ENCODE measurements around the gene HLA-DMB. TPM values are rescaled to one million over a fixed set of nuclear protein-coding genes. Genes with fewer than 3 reads are reported as not detected.

Gene HLA-DMB
- total and polyA plus RNA-seq, 2 donors (not counting 1 experiment from before 2014, with no cell fraction given), result 0.28 to 0.83 TPM

GRCh38 chr6:32975886-32976285, 35.1 kb upstream of the HLA-DMB start:
- Histone ChIP-seq H3K9ac (ENCODE audit: insufficient read depth, low read length) (no peak overlapping the region), H3K9me3 (ENCODE audit: control insufficient read depth, insufficient read depth, low read depth, low read length) (no peaks in the 10 kb centered on the region), H4K20me1 (ENCODE audit: control insufficient read depth, extremely low read depth, insufficient read depth, low read length) (peaks cover 22% of the 10 kb centered on the region), H2AFZ (ENCODE audit: low read length) (no peak overlapping the region), H3K27ac (ENCODE audit: insufficient read depth, low read length) (no peak overlapping the region), H3K4me2 (ENCODE audit: extremely low read depth, insufficient read depth, low read length) (peak overlapping the region; percentile 60), H3K27me3 (ENCODE audit: control insufficient read depth, insufficient read depth, low read length) (no peaks in the 10 kb centered on the region), H3K36me3 (ENCODE audit: control insufficient read depth, insufficient read depth, low read length) (peaks cover 48% of the 10 kb centered on the region), H3K4me1 (ENCODE audit: control insufficient read depth, extremely low read depth, insufficient read depth, low read length) (peaks cover 5% of the 10 kb centered on the region), H3K4me3 (replicated peaks in 1 of 4; ENCODE audit: control extremely low read depth in 1 of 4, insufficient read depth in 1 of 4, low read depth in 3 of 4, low read length in 4 of 4) (peak overlapping the region; percentile 29 to 100 (median 74)), H3K79me2 (ENCODE audit: control insufficient read depth, insufficient read depth, low read length) (peaks cover 76% of the 10 kb centered on the region)
- DNase-seq (ENCODE audit: low read depth in 2 of 2), result no peak
- no peak for TF ChIP-seq EZH2 (IDR thresholded peaks at IDR 0.05; ENCODE audit: low read length, missing control alignments)
- TF ChIP-seq CTCF (conservative IDR thresholded peaks at IDR 0.05 in 1 of 2, IDR thresholded peaks at IDR 0.05 in 1 of 2; ENCODE audit: low read depth in 1 of 2, low read length in 2 of 2), result no peak

DNA sequence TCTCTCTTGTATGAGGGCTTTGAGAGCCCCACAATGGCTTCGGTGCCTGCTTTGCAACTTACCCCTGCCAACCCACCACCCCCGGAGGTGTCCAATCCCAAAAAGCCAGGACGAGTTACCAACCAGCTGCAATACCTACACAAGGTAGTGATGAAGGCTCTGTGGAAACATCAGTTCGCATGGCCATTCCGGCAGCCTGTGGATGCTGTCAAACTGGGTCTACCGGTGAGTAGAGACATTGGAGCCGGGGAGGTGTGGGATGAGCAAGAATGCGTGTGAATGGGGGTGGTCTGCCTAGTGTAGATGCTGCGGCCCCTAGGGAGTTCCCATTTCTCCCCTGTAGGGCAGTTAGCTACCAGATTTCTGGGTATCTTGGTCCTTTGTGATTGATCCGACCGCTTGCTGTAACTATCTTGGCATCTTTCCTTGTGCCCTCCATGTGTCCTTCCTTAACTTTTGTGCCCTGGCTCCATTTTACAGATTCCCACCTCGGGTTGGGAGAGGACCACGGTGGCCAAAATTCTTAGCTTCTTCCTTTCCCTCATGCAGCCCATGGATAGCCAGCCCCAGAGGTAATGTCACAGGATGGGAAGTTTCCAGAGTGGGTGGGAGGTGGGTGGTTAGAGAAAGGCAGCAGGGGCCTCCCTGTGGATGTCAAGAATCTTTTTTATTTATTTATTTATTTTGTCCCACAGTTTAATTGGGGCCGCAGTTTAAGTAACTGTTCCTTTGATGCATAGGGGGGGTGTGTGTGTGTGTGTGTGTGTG, 33.9 kb upstream of the HLA-DMB start:
- no peaks in the 10 kb centered on the region for H3K9me3 ChIP-seq (ENCODE audit: control insufficient read depth, insufficient read depth, low read depth, low read length)
- TF ChIP-seq EZH2 (IDR thresholded peaks at IDR 0.05; ENCODE audit: low read length, missing control alignments) (no peak), CTCF (conservative IDR thresholded peaks at IDR 0.05 in 1 of 2, IDR thresholded peaks at IDR 0.05 in 1 of 2; ENCODE audit: low read depth in 1 of 2, low read length in 2 of 2) (no peak)
- peak overlapping the region; percentile 95 for H3K4me2 ChIP-seq (ENCODE audit: extremely low read depth, insufficient read depth, low read length)
- H3K27me3 ChIP-seq (ENCODE audit: control insufficient read depth, insufficient read depth, low read length), result no peaks in the 10 kb centered on the region
- no peak overlapping the region for H2AFZ ChIP-seq (ENCODE audit: low read length)
- H3K4me1 ChIP-seq (ENCODE audit: control insufficient read depth, extremely low read depth, insufficient read depth, low read length), result peaks cover 5% of the 10 kb centered on the region
- DNase-seq (ENCODE audit: low read depth in 2 of 2), result no peak
- H4K20me1 ChIP-seq (ENCODE audit: control insufficient read depth, extremely low read depth, insufficient read depth, low read length), result peaks cover 22% of the 10 kb centered on the region
- peaks cover 72% of the 10 kb centered on the region for H3K79me2 ChIP-seq (ENCODE audit: control insufficient read depth, insufficient read depth, low read length)
- peak overlapping the region; percentile 15 for H3K27ac ChIP-seq (ENCODE audit: insufficient read depth, low read length)
- peaks cover 38% of the 10 kb centered on the region for H3K36me3 ChIP-seq (ENCODE audit: control insufficient read depth, insufficient read depth, low read length)
- H3K4me3 ChIP-seq (replicated peaks in 1 of 4; ENCODE audit: control extremely low read depth in 1 of 4, insufficient read depth in 1 of 4, low read depth in 3 of 4, low read length in 4 of 4), result peak overlapping the region; percentile 51 to 100 (median 98)
- H3K9ac ChIP-seq (ENCODE audit: insufficient read depth, low read length), result peak overlapping the region; percentile 51

DNA sequence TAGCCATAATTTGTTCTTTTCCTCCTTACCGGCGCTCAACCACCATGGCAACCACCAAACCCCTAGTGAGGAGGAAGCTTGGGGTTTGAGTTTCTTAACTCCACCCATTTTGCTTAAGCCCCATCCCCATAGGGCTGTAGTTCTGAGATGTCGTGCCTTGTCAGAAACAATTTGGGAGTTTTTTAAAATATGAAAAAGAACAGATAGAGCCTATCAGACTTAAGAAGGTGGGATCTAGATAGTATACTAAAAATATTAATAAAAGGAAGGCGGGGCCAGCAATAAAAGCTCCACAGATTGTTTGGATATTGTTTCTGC, 33.1 kb upstream of the HLA-DMB start:
- H3K9me3 ChIP-seq (ENCODE audit: control insufficient read depth, insufficient read depth, low read depth, low read length), result no peaks in the 10 kb centered on the region
- H3K4me2 ChIP-seq (ENCODE audit: extremely low read depth, insufficient read depth, low read length), result peak overlapping the region; percentile 95
- peak overlapping the region; percentile 70 for H3K9ac ChIP-seq (ENCODE audit: insufficient read depth, low read length)
- H3K79me2 ChIP-seq (ENCODE audit: control insufficient read depth, insufficient read depth, low read length), result peaks cover 68% of the 10 kb centered on the region
- peaks cover 5% of the 10 kb centered on the region for H3K4me1 ChIP-seq (ENCODE audit: control insufficient read depth, extremely low read depth, insufficient read depth, low read length)
- H4K20me1 ChIP-seq (ENCODE audit: control insufficient read depth, extremely low read depth, insufficient read depth, low read length), result peaks cover 22% of the 10 kb centered on the region
- peaks cover 35% of the 10 kb centered on the region for H3K36me3 ChIP-seq (ENCODE audit: control insufficient read depth, insufficient read depth, low read length)
- peak; percentile 64 to 72 for DNase-seq (ENCODE audit: low read depth in 2 of 2)
- TF ChIP-seq CTCF (conservative IDR thresholded peaks at IDR 0.05 in 1 of 2, IDR thresholded peaks at IDR 0.05 in 1 of 2; ENCODE audit: low read depth in 1 of 2, low read length in 2 of 2) (no peak), EZH2 (IDR thresholded peaks at IDR 0.05; ENCODE audit: low read length, missing control alignments) (no peak)
- H3K27me3 ChIP-seq (ENCODE audit: control insufficient read depth, insufficient read depth, low read length), result no peaks in the 10 kb centered on the region
- no peak overlapping the region for H2AFZ ChIP-seq (ENCODE audit: low read length)
- H3K27ac ChIP-seq (ENCODE audit: insufficient read depth, low read length), result peak overlapping the region; percentile 75
- peak overlapping the region; percentile 51 to 100 (median 98) for H3K4me3 ChIP-seq (replicated peaks in 1 of 4; ENCODE audit: control extremely low read depth in 1 of 4, insufficient read depth in 1 of 4, low read depth in 3 of 4, low read length in 4 of 4)

Measured in fibroblast of lung (primary cell).